ENCODE measurements around the gene TADA2A. TPM values are rescaled to one million over a fixed set of nuclear protein-coding genes. Genes with fewer than 3 reads are reported as not detected.

Gene TADA2A
- total RNA-seq, 4 donors from 2014 or later, result 17.6 to 74.1 (median 23.5) TPM

DNA sequence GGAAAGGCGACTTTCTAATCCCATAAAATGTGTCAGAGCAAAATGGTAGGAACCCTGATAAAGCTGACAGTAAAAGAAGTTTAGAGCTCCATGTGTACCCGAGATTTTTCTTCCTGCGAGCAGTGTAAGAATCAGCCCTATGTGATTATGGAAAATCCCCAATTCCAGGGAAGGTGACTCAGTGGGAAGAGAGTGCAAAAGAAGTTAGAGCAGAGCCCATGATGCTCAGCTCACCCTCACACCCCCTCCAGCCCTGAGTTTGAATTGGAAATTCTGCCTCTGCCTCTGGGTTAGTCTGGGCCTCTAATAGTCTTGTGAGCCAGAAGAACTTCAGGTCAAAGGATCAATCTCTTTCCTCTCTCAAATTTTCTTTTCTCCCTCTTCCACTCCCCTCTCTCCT is 18.4 kb upstream of the TADA2A start:
- no peak for TF ChIP-seq POLR2A (IDR thresholded peaks at IDR 0.05)
- TF ChIP-seq EP300 (IDR thresholded peaks at IDR 0.05), result no peak
- TF ChIP-seq, protein P1, sequence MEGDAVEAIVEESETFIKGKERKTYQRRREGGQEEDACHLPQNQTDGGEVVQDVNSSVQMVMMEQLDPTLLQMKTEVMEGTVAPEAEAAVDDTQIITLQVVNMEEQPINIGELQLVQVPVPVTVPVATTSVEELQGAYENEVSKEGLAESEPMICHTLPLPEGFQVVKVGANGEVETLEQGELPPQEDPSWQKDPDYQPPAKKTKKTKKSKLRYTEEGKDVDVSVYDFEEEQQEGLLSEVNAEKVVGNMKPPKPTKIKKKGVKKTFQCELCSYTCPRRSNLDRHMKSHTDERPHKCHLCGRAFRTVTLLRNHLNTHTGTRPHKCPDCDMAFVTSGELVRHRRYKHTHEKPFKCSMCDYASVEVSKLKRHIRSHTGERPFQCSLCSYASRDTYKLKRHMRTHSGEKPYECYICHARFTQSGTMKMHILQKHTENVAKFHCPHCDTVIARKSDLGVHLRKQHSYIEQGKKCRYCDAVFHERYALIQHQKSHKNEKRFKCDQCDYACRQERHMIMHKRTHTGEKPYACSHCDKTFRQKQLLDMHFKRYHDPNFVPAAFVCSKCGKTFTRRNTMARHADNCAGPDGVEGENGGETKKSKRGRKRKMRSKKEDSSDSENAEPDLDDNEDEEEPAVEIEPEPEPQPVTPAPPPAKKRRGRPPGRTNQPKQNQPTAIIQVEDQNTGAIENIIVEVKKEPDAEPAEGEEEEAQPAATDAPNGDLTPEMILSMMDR (IDR thresholded peaks at IDR 0.05), result no peak
- Histone ChIP-seq H3K27me3 (no peaks in the 10 kb centered on the region), H3K4me1 (peaks cover 0 to 9% (median 0%) of the 10 kb centered on the region in 4 donors), H3K36me3 (peaks cover 0 to 4% (median 0%) of the 10 kb centered on the region in 3 donors), H3K27ac (no peak overlapping the region), H3K4me3 (no peak overlapping the region), H3K9me3 (no peaks in the 10 kb centered on the region)
- DNase-seq (ENCODE audit: low spot score in 2 of 2), result no peak
- 75 to 83% methylated on average over 3 of the region's 3 CpGs for WGBS, 2 donors

DNA sequence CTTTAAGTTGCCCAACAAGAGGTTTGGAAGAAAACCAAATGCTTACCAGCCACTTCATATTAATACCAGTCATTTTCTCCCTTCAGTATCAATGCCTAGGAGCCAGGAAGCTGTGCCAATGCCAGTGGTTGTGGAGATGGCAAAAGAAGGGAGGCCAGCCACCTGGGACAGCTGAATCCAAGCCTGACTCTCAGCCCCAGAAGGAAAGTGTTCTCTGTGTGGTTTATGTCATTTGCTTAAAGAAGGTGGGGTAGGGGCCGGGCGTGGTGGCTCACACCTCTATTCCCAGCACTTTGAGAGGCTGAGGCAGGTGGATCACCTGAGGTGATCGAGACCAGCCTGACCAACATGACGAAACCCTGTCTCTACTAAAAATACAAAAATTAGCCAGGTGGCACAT is 17.5 kb upstream of the TADA2A start:
- TF ChIP-seq, protein P1 (IDR thresholded peaks at IDR 0.05), result no peak
- H3K36me3 ChIP-seq, result peaks cover 0 to 4% (median 0%) of the 10 kb centered on the region in 3 donors
- H3K27me3 ChIP-seq, result no peaks in the 10 kb centered on the region
- H3K4me1 ChIP-seq, result peaks cover 0 to 9% (median 0%) of the 10 kb centered on the region in 4 donors
- DNase-seq (ENCODE audit: low spot score in 2 of 2), result no peak
- no peak overlapping the region for H3K4me3 ChIP-seq
- no peak overlapping the region for H3K27ac ChIP-seq
- no peaks in the 10 kb centered on the region for H3K9me3 ChIP-seq
- WGBS, 2 donors, result 96% methylated on average over 4 of the region's 4 CpGs

DNA sequence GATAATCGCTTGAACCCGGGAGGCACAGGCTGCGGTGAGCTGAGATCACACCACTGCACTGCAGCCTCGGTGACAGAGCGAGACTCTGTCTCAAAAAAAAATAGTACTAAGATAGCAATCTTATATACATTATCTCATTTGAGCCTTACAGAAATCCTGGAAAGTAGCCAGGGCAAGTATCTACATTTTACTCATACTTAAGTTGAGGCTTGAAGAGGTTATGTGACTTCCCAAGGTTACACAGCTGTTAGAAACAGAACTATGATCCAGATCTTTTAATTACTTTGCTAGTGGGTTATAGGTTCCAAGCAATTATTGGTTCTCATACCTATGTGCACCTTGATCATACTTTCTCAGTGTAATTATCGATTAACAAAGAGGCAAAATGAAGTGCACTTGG is 15.5 kb upstream of the TADA2A start:
- WGBS, 2 donors, result 83 to 89% methylated on average over 6 of the region's 6 CpGs
- TF ChIP-seq POLR2A (IDR thresholded peaks at IDR 0.05), result no peak
- TF ChIP-seq, protein P1 (IDR thresholded peaks at IDR 0.05), result no peak
- no peak for TF ChIP-seq EP300 (IDR thresholded peaks at IDR 0.05)
- H3K27ac ChIP-seq, result peak overlapping the region in 1 of 4 donors; percentile 56

DNA sequence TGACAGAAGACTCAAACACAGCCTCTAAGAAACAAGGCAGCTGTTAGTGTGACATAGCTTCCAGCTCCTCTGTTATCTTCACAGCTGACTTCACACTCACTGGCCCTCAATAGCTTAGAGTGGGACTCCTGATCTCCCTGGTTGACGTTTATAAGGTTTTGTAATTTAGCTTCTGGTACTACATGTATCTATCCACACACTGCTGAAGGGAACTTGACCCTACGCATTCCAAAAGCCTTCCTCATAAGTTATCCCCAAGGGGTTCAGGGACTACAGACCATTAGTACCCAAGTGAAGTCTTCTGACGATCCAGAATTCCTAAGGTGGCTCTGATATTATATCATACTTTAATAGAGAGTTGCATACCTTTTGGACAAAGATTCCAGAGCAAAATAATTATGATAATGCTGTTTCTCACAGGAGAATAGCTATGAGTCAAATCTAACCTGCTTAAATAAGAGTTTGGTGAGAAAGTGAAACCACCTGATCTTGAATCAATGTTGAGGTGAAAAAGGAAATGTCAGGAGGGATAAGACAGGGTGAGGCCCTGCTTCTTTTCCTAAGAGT is 14.6 kb upstream of the TADA2A start:
- DNase-seq (ENCODE audit: low spot score in 2 of 2), result peak in 1 of 2 donors; percentile 17
- TF ChIP-seq, protein P1 (IDR thresholded peaks at IDR 0.05), result no peak
- TF ChIP-seq EP300 (IDR thresholded peaks at IDR 0.05) (peak in 1 of 2 donors; percentile 32), POLR2A (IDR thresholded peaks at IDR 0.05) (no peak)
- WGBS, 2 donors, result 33 to 53% methylated on average over 3 of the region's 3 CpGs
- Histone ChIP-seq H3K4me1 (peaks cover 0 to 9% (median 0%) of the 10 kb centered on the region in 4 donors), H3K27me3 (no peaks in the 10 kb centered on the region), H3K27ac (peak overlapping the region in 2 of 4 donors; percentile 23 to 56), H3K36me3 (peaks cover 0 to 4% (median 0%) of the 10 kb centered on the region in 3 donors), H3K9me3 (no peaks in the 10 kb centered on the region), H3K4me3 (no peak overlapping the region)

More for the DNA sequence above, 15.5 kb upstream of the TADA2A start:
- no peak overlapping the region for H3K4me3 ChIP-seq
- H3K9me3 ChIP-seq, result no peaks in the 10 kb centered on the region
- DNase-seq (ENCODE audit: low spot score in 2 of 2), result no peak
- H3K36me3 ChIP-seq, result peaks cover 0 to 4% (median 0%) of the 10 kb centered on the region in 3 donors
- H3K27me3 ChIP-seq, result no peaks in the 10 kb centered on the region
- peaks cover 0 to 9% (median 0%) of the 10 kb centered on the region in 4 donors for H3K4me1 ChIP-seq

DNA sequence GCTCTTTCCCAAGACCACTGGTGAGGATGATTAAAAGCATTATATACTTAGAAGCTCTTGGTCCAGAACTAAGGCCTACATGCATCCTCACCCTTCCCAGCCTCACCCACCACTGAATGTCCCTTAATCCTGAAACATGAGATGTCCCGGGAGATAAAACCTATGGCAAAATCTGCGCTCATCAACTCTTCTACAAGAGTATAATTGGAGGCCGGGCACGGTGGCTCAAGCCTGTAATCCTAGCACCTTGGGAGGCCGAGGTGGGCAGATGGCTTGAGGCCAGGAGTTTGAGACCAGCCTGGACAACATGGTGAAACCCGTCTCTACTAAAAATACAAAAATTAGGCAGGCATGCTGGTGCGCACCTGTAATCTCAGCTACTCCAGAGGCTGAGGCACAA is 13.3 kb upstream of the TADA2A start:
- H3K27me3 ChIP-seq, result no peaks in the 10 kb centered on the region
- TF ChIP-seq POLR2A (IDR thresholded peaks at IDR 0.05), result no peak
- TF ChIP-seq EP300 (IDR thresholded peaks at IDR 0.05), result no peak
- TF ChIP-seq, protein P1 (IDR thresholded peaks at IDR 0.05), result no peak
- H3K9me3 ChIP-seq, result no peaks in the 10 kb centered on the region
- no peak overlapping the region for H3K27ac ChIP-seq
- no peaks in the 10 kb centered on the region for H3K36me3 ChIP-seq
- DNase-seq (ENCODE audit: low spot score in 2 of 2), result no peak
- no peak overlapping the region for H3K4me3 ChIP-seq
- 91 to 96% methylated on average over 7 of the region's 7 CpGs for WGBS, 2 donors
- H3K4me1 ChIP-seq, result peaks cover 0 to 15% (median 0%) of the 10 kb centered on the region in 4 donors
